HG03139 (cell line): Measurements from ENCODE around the gene CNIH3.

Experiments used
- ATAC-seq: cut with Tn5 transposase; IDR thresholded peaks from one replicate; pipeline ENCODE4 v1.9.1; 2021; ENCODE audit not compliant: unreplicated experiment

The CNIH3 gene

GRCh38 chr1:224767676-224768075 lies 151.6 kb downstream of the CNIH3 start:
- ATAC-seq = no peak

GRCh38 chr1:224768971-224769370 lies 152.9 kb downstream of the CNIH3 start:
- no peak for ATAC-seq

- no peak for ATAC-seq
Observed at GRCh38 chr1:224769452-224770335, 153.6 kb downstream of the CNIH3 start.

- ATAC-seq = no peak
Observed at GRCh38 chr1:224770336-224770693, 154.2 kb downstream of the CNIH3 start.

DNA sequence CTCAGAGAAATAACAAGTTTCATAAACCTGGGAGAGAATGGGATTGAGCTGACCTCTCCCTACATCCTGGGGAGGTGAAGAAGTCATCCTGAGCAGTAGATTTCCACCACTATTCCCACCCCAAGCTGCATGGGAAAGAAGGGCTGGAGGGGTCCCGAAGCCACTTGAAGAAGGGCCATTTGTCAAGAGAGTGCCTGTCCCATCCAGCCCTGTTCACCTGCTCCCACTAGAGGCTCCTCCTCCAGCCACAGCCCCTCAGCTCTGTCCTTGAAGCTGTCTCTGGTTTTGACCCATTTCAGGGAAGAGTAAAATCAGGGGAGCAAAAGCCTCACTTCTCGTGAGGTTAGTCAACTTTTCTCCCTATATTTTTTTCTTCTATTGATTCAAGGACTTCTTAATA lies 157.5 kb downstream of the CNIH3 start:
- no peak for ATAC-seq

DNA sequence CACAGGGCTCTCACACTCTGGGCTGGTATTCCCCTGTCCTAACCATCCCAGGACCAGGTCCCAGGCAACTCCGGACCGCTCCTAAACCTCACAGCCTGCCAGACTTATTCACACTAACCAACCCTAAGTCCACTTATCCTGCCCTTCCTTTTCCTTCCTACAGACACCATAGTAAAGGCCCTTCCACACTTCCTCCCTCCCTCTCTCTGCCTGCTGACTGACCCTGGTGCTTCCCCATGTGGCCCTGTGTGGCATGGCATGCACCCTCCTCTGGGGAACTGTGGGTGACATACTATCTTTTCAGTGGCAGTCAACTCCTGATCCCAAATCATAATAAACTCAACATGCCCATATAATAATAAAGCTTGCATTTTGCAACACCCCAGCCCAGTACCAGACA lies 158.3 kb downstream of the CNIH3 start:
- ATAC-seq = peak; percentile 65

DNA sequence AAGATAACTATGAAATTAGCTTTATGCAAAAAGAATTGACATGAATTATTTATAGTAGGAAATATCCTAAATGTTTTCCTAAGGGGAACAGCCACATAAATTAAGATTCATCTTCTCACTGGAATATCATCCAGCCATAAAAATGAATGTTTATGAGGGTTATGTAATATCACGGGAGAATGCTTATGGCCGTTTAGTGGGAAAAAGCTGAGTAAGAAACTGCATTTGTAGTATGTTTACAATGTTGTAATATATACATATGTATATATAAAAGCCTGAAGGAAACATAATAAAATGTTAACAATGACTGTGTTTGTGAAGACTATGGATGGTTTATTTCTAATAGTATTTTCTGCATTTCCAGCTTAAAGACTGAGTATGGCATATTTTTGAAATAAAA lies 161.1 kb downstream of the CNIH3 start:
- ATAC-seq = no peak

DNA sequence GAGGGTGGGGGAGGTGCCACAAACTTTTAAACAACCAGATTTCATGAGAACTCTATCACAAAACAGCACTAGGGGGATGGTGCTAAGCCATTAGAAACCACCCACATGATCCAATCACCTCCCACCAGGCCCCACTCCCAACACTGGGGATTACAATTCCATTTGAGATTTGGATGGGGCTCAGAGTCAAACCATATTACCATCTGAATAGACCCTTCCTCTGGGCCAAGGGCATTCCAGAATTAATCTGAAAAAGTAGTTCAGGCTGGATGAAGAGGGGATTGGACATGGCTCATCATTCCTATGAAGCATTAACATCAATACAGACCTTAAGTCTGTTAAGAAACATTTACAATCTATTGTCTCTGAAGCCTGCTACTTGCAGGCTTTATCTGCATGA lies 163.4 kb downstream of the CNIH3 start:
- ATAC-seq = no peak

- ATAC-seq = no peak
Observed at GRCh38 chr1:224780736-224781135, 164.6 kb downstream of the CNIH3 start.

DNA sequence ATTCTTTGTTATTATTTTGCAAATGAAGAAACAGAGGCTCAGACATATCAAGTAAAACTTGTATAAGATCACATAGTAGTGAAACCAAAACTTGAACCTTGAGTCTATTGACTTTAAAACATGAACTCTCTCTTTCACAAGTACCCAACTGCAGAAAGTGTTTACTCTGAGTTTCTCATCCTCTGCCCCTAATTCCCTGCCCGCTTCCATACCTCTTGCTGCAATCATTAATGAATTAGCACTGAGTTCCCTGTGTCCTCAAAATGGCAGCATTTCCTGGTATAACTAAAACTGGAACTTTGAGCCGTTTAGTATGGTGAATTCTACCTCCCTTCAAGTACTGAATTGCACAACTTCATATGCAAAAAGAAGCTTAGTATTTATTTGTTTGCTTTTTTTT lies 165.7 kb downstream of the CNIH3 start:
- peak; percentile 44 for ATAC-seq

DNA sequence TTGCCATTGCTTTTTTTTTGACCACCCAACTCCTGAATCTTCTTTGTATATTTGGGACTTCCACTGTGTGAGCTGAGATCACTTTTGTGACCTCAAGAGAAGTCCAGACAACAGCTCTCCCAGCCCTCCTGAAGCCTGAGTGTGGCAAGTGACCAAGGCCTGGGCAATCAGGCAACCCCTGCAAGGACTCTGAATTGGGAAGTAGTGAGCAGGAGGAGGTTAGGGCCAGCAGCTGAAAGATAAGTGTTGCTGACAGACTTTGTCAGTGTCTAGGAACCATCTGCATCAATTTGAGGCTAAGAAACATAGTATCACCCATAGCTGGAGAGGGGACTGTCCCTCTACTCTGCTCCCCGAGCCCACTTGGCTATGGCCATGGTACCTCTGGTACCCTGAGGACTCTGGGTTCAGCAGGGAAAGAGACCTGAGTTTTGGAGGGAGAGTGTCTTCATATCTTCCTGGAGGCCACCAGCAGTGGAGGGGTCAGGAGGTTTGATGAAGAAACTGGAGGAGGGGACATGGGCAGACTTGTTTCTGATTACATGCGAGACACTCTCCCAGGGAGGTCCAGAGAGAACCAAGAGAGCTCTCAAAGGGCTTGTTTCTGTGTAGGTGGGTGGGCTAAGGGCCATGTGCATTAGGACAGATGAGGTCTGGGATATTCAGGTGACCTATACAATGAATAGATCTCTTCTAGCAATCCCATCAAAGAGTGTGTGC lies 166.3 kb downstream of the CNIH3 start:
- no peak for ATAC-seq

DNA sequence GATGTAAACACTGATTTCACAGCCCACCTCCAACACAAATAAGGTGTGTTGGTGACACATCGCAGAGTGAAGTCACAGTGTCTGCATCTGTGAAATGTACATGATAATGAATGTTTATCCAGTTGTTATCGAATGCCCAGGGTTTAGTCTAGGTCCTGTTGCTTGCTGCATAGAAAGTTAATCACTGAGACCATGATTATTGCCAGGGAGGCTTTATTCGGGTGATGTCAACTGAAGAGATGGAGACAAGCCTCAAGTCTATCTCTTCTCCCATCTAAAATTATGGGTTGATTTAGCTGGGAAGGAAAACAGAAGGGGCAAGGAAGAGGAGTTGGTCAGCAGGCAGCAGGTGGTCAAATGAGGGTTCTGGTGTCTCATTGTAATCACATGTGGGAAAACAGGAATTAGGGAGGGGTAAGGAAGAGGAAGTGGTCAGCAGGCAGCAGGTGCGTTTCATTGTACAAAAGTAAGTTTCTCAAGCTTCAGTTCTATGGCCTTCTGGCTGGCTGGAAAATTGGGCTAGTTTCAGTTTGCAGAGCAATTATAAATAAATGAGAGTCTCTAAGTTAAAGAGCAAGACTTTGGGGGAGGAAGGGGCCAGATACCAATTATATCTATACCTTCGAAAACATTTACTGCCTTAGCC lies 167.0 kb downstream of the CNIH3 start:
- peak; percentile 61 for ATAC-seq

- no peak for ATAC-seq
Observed at GRCh38 chr1:224784265-224785039, 168.3 kb downstream of the CNIH3 start.

- no peak for ATAC-seq
Observed at GRCh38 chr1:224785040-224785328, 168.9 kb downstream of the CNIH3 start.

DNA sequence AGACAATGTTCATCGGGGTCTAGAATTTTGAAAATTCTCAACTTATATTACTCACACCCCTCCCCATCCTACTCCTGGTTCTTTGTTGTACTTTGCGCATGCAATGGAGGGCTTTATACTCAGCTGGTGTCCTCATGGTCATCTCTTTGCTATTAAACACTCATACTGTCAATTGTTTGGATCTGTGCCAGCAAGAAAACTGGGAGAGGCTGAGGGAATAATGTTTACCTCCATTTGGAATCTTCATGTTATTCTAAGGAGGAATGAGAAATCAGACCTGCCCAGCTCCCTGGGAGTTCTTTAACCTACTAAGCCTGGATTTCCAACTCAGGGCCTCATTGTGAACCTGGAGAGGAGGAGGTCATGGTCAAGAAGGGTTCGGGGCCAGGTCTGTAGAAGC lies 169.5 kb downstream of the CNIH3 start:
- no peak for ATAC-seq

DNA sequence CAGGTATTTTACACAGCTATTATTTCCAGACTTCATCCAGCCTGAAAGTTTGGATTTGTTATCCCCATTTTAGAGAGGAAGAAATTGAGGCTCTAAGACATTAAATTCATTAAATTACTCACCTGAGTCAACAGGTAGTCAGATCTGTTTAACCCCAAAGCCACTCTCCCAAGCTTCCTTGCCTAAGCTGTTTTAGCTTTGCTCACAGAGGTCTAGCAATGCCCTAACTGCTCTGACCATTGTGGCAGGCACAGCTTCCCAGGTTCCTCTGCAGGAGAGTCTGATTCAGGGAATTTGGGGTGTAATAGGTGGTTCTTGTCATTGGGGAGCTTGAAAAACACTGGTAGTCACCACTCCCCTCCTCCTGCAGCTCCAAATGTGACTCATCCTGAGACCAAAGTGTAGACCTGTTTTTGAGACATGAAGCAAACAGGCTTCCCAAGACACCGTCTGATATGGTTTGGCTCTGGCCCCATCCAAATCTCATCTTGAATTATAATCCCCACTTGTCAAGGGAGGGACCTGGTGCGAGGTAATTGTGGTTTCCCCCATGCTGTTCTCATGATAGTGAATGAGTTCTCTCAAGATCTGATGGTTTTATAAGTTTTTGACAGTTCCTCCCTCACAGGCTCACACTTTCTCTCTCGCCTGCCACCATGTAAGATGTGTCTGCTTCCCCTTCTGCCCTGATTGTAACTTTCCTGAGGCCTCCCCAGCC lies 170.6 kb downstream of the CNIH3 start:
- ATAC-seq = no peak

DNA sequence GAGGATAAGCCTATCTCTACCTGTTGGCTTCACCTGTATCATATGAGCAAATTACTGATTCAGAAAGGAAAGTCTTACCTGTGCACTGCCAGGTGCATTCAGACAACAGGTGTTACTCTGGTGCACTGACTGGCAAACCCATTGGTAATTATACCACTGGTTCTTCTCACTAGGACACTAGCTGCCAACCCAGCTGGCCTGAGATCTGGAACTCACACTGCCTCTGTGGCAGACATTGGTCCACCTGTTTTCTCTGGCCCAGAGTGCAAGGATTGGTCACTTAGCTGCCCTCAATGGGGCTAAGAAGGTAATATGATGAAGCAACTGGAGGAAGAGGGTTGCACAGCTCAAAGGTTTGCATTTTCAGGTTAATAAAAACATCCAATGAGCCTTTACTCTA lies 173.2 kb downstream of the CNIH3 start:
- ATAC-seq = no peak
